Measurements from ENCODE around the gene CENPO. TPM values are rescaled to one million over a fixed set of nuclear protein-coding genes. Genes with fewer than 3 reads are reported as not detected.

Gene CENPO
- total RNA-seq, 1 experiment from 2014 or later, result 33.0 TPM

GRCh38 chr2:24859968-24860600 is 66.9 kb downstream of the CENPO start:
- H3K36me3 ChIP-seq (ENCODE audit: low read depth), result no peaks in the 10 kb centered on the region
- no peak overlapping the region for H3K4me3 ChIP-seq
- no peak overlapping the region for H3K4me2 ChIP-seq
- no TSS peak for BruUV-seq (replicated peaks)
- H3K9me3 ChIP-seq (ENCODE audit: insufficient read depth, low read depth), result no peaks in the 10 kb centered on the region
- H3F3A ChIP-seq (ENCODE audit: insufficient read depth, low read depth), result no peaks in the 10 kb centered on the region
- no peaks in the 10 kb centered on the region for H3K9me2 ChIP-seq (ENCODE audit: insufficient read depth)
- ChIA-PET CTCF (no interaction called here), POLR2A (ENCODE audit: unreplicated experiment) (no interaction called here)
- TF ChIP-seq CTCF (conservative IDR thresholded peaks at IDR 0.05) (no peak), EZH2 (IDR thresholded peaks at IDR 0.05; ENCODE audit: low read depth) (no peak)
- no peak overlapping the region for H2AFZ ChIP-seq
- H3K4me1 ChIP-seq (replicated peaks; ENCODE audit: insufficient read depth), result no peaks in the 10 kb centered on the region
- H3K27me3 ChIP-seq (ENCODE audit: insufficient read depth, low read depth), result no peaks in the 10 kb centered on the region
- H4K20me1 ChIP-seq (ENCODE audit: insufficient read depth), result no peaks in the 10 kb centered on the region
- H3K27ac ChIP-seq, result no peak overlapping the region
- no peaks in the 10 kb centered on the region for H3K79me2 ChIP-seq (ENCODE audit: low read depth)
- no peak for DNase-seq
- intact Hi-C loops (cut with micrococcal nuclease; ENCODE audit: unreplicated experiment), result no loop called here

- ChIA-PET CTCF (no interaction called here), POLR2A (ENCODE audit: unreplicated experiment) (no interaction called here)
- no peak overlapping the region for H2AFZ ChIP-seq
- no peaks in the 10 kb centered on the region for H3K9me2 ChIP-seq (ENCODE audit: insufficient read depth)
- intact Hi-C loops (cut with micrococcal nuclease; ENCODE audit: unreplicated experiment), result no loop called here
- H3F3A ChIP-seq (ENCODE audit: insufficient read depth, low read depth), result no peaks in the 10 kb centered on the region
- no peaks in the 10 kb centered on the region for H3K79me2 ChIP-seq (ENCODE audit: low read depth)
- no peak for DNase-seq
- no peaks in the 10 kb centered on the region for H3K36me3 ChIP-seq (ENCODE audit: low read depth)
- no peaks in the 10 kb centered on the region for H3K9me3 ChIP-seq (ENCODE audit: insufficient read depth, low read depth)
- H3K27me3 ChIP-seq (ENCODE audit: insufficient read depth, low read depth), result no peaks in the 10 kb centered on the region
- H3K4me2 ChIP-seq, result no peak overlapping the region
- no peaks in the 10 kb centered on the region for H3K4me1 ChIP-seq (replicated peaks; ENCODE audit: insufficient read depth)
- no TSS peak for BruUV-seq (replicated peaks)
- no peak overlapping the region for H3K4me3 ChIP-seq
- no peaks in the 10 kb centered on the region for H4K20me1 ChIP-seq (ENCODE audit: insufficient read depth)
- no peak for TF ChIP-seq EZH2 (IDR thresholded peaks at IDR 0.05; ENCODE audit: low read depth)
- no peak overlapping the region for H3K27ac ChIP-seq
Observed at GRCh38 chr2:24860631-24861030, 67.4 kb downstream of the CENPO start.

- CTCF ChIA-PET, result no interaction called here
- POLR2A ChIA-PET (ENCODE audit: unreplicated experiment), result no interaction called here
Observed at GRCh38 chr2:24861500-24861899, 68.3 kb downstream of the CENPO start.

More at GRCh38 chr2:24861500-24861899, 68.3 kb downstream of the CENPO start:
- no peaks in the 10 kb centered on the region for H3F3A ChIP-seq (ENCODE audit: insufficient read depth, low read depth)
- no peak overlapping the region for H3K27ac ChIP-seq
- H3K27me3 ChIP-seq (ENCODE audit: insufficient read depth, low read depth), result no peaks in the 10 kb centered on the region
- H3K4me1 ChIP-seq (replicated peaks; ENCODE audit: insufficient read depth), result no peaks in the 10 kb centered on the region
- H3K4me3 ChIP-seq, result no peak overlapping the region
- no peak for DNase-seq
- BruUV-seq (replicated peaks), result no TSS peak
- no peaks in the 10 kb centered on the region for H3K9me2 ChIP-seq (ENCODE audit: insufficient read depth)
- no peak overlapping the region for H3K4me2 ChIP-seq
- intact Hi-C loops (cut with micrococcal nuclease; ENCODE audit: unreplicated experiment), result no loop called here
- H3K79me2 ChIP-seq (ENCODE audit: low read depth), result no peaks in the 10 kb centered on the region
- TF ChIP-seq EZH2 (IDR thresholded peaks at IDR 0.05; ENCODE audit: low read depth) (no peak), CTCF (conservative IDR thresholded peaks at IDR 0.05) (no peak)
- H3K36me3 ChIP-seq (ENCODE audit: low read depth), result no peaks in the 10 kb centered on the region
- no peaks in the 10 kb centered on the region for H4K20me1 ChIP-seq (ENCODE audit: insufficient read depth)
- no peak overlapping the region for H2AFZ ChIP-seq
- no peaks in the 10 kb centered on the region for H3K9me3 ChIP-seq (ENCODE audit: insufficient read depth, low read depth)
